Smooth muscle cell of bladder (primary cell): ENCODE measurements around the gene EVI2B. TPM values are rescaled to one million over a fixed set of nuclear protein-coding genes. Genes with fewer than 3 reads are reported as not detected.

ENCODE experiments used
- total RNA-seq: library from RNA; depleted of rRNA; stranded (reverse); fragments of >200 nt; gene quantifications from 2 replicates; pipeline ENCODE4 v1.2.3, GENCODE V29; 2014

The EVI2B gene
- total RNA-seq: 0.09 TPM in 1 of 2 replicates, not detected in the other

GRCh38 chr17:31313982-31314781, at the start of gene EVI2B:
EVI2B (minus strand) TSS chr17:31314054; CDS start chr17:31305609, 8,445 bp downstream.

GRCh38 chr17:31321481-31321880, 7.6 kb upstream of the EVI2B start, which contains the start of gene EVI2A:
EVI2A (minus strand) TSS chr17:31321622; CDS start chr17:31319013, 2,609 bp downstream.

GRCh38 chr17:31297090-31297489, 16.8 kb downstream of the EVI2B start, which contains the start of gene OMG:
OMG (minus strand) TSS chr17:31297239; CDS start chr17:31296331, 908 bp downstream.

Other genes starting within 250 kb of the EVI2B start
- gene NF1, start 219.1 kb downstream of the EVI2B start, total RNA-seq: 42.8 and 46.8 TPM in 2 replicates
- 2.0 and 6.0 TPM in 2 replicates for gene OMG, start 16.8 kb downstream of the EVI2B start, total RNA-seq
- 1.00 and 3.6 TPM in 2 replicates for gene EVI2A, start 7.6 kb upstream of the EVI2B start, total RNA-seq
- gene RAB11FIP4, start 77.6 kb upstream of the EVI2B start, total RNA-seq: 0.28 and 0.74 TPM in 2 replicates